GM12891 (cell line): ENCODE results near the gene PEA15.

Experiments
- DNase-seq: peaks from one replicate; pipeline ENCODE4 v3.0.0; 2011; ENCODE audit warnings: low spot score; ENCODE audit not compliant: insufficient read length
- FAIRE-seq: peaks from 2 replicates; lab custom pipeline; 2011; peaks lifted over from hg19 to GRCh38; lab: Jason Lieb, UNC
- PAX5 ChIP-seq: IDR thresholded peaks from 2 replicates; pipeline ENCODE4 v1.6.1; 2011; ENCODE audit warnings: low read length, moderate library complexity, mild to moderate bottlenecking; ENCODE audit not compliant: insufficient read depth, severe bottlenecking
- POLR2A ChIP-seq: IDR thresholded peaks from 2 replicates; pipeline ENCODE4 v1.6.1; 2011; ENCODE audit warnings: low read depth, low read length, control low read depth
- POLR2AphosphoS5 ChIP-seq: IDR thresholded peaks from 2 replicates; pipeline ENCODE4 v1.6.1; 2011; ENCODE audit warnings: low read depth, low read length, control low read depth
- POU2F2 ChIP-seq: IDR thresholded peaks from 2 replicates; pipeline ENCODE4 v1.6.1; 2011; ENCODE audit warnings: low read depth, mild to moderate bottlenecking, control low read depth, low read length, moderate library complexity
- SPI1 ChIP-seq: IDR thresholded peaks from 2 replicates; pipeline ENCODE4 v1.6.1; 2011; ENCODE audit warnings: low read depth, low read length, control low read depth
- TAF1 ChIP-seq: IDR thresholded peaks from 2 replicates; pipeline ENCODE4 v1.6.1; 2011; ENCODE audit warnings: low read depth, low read length, control low read depth

PEA15 gene

DNA sequence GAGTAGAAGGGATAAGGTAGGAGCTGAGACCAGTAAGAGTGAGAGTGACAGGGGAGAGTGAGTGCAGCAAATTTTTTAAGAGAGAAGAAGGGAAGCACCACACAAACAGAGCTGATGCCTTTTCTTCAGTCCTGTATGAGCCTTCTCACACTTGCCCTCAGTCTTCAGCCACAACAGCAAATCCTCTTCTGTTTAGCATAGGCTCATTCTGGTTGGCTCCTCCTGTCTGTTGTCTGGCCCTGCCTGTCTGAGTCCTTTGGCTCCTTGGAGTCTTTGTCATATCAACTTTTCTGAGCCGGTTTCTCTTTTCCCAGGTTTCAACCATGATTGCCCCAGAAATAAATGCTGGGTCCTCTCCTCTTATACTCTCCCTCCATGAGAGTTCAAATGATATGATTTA lies 27.5 kb upstream of the PEA15 start:
- TF ChIP-seq SPI1 (no peak), POLR2A (no peak), POLR2AphosphoS5 (no peak), PAX5 (no peak)
- DNase-seq (no peak), FAIRE-seq (no peak)

DNA sequence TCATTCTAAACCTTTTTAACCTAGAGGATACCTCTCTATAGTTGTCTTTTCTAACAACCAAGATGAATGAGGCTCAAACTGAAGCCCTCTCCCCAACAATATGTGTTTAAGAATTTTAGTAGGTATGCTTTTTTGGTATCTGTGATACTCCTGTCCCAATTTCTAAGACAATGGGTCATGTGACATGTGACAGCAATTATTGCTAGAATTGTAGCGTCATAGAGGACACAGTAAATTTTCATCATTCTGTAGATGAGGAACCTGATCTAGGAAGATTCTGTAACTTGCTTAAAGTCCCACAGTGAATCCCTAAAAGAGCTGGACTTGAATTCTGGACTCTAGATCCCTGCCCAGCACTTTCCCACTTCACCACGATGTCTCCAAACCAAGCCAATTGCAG lies 26.5 kb upstream of the PEA15 start:
- DNase-seq = no peak
- FAIRE-seq = no peak
- no peak for TF ChIP-seq SPI1
- no peak for TF ChIP-seq POU2F2
- TF ChIP-seq TAF1 = no peak
- TF ChIP-seq POLR2A = no peak

DNA sequence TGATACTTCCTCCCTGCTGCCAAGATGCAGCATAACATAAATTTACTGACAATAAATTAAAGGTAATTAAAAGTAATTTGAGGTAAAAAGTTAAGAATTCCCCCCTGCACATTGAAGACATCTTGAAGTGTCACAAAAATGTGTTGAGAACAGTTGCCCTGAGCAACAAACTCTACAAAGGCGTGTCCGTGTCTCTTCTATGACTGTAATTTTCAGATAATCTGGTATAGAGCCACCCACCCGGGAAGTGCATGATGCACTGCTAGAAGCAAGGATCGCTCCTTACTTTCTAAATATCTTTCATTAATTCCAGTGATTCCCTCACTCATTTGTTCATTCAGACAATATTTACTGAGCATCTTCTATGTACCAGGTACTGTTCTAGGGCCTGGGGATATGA lies 25.8 kb upstream of the PEA15 start:
- FAIRE-seq = no peak
- no peak for DNase-seq
- TF ChIP-seq TAF1 = no peak
- no peak for TF ChIP-seq SPI1
- no peak for TF ChIP-seq POLR2A
- no peak for TF ChIP-seq PAX5
- TF ChIP-seq POU2F2 = no peak
- no peak for TF ChIP-seq POLR2AphosphoS5

- no peak for TF ChIP-seq PAX5
- TF ChIP-seq POLR2A = no peak
- no peak for TF ChIP-seq TAF1
- no peak for TF ChIP-seq POLR2AphosphoS5
- no peak for TF ChIP-seq POU2F2
- TF ChIP-seq SPI1 = no peak
- DNase-seq (no peak), FAIRE-seq (no peak)
Measured at GRCh38 chr1:160186246-160186645, 18.9 kb upstream of the PEA15 start.

- FAIRE-seq = no peak
- TF ChIP-seq POLR2AphosphoS5 (no peak), SPI1 (no peak), TAF1 (no peak), POU2F2 (no peak), PAX5 (no peak), POLR2A (no peak)
- no peak for DNase-seq
Measured at GRCh38 chr1:160186729-160187128, 18.5 kb upstream of the PEA15 start.

DNA sequence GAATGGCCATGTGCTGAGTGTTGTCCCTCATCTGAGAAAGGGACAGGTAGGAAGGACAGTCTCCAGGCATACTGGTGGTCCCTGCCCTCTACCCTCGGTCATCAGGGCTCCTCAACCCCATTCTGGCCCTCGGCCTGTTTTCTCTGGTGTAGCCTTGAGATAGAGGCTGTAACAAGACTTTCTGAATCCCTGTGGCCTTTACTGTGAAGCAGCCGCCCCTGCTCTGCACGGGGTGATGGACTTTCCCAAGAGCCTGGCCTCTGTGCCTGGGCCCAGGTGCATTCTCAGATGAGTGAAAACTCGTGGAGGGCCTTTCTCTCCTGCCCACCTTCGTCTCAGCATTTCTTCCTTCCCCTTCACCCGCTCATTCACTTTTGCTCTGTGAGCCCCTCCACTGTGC lies 17.8 kb upstream of the PEA15 start:
- no peak for FAIRE-seq
- TF ChIP-seq TAF1 = no peak
- no peak for TF ChIP-seq POLR2AphosphoS5
- TF ChIP-seq SPI1 = no peak
- TF ChIP-seq PAX5 = no peak
- TF ChIP-seq POU2F2 = no peak
- TF ChIP-seq POLR2A = no peak
- no peak for DNase-seq

GRCh38 chr1:160188341-160188740 lies 16.8 kb upstream of the PEA15 start:
- no peak for FAIRE-seq
- DNase-seq = no peak
- TF ChIP-seq TAF1 = no peak
- TF ChIP-seq POLR2AphosphoS5 = no peak
- TF ChIP-seq POU2F2 = no peak
- TF ChIP-seq PAX5 = no peak
- no peak for TF ChIP-seq SPI1
- no peak for TF ChIP-seq POLR2A

- TF ChIP-seq POLR2A = no peak
- no peak for TF ChIP-seq POLR2AphosphoS5
- DNase-seq = no peak
- no peak for FAIRE-seq
Measured at GRCh38 chr1:160189649-160190625, 15.2 kb upstream of the PEA15 start, which contains the start of gene CASQ1. Gene CASQ1 (plus strand): TSS chr1:160190575. CDS start chr1:160190752, 177 bp downstream.

GRCh38 chr1:160191756-160192155 lies 13.4 kb upstream of the PEA15 start:
- FAIRE-seq (no peak), DNase-seq (no peak)
- TF ChIP-seq SPI1 (no peak), POLR2AphosphoS5 (no peak), PAX5 (no peak), POLR2A (no peak), POU2F2 (no peak), TAF1 (no peak)

DNA sequence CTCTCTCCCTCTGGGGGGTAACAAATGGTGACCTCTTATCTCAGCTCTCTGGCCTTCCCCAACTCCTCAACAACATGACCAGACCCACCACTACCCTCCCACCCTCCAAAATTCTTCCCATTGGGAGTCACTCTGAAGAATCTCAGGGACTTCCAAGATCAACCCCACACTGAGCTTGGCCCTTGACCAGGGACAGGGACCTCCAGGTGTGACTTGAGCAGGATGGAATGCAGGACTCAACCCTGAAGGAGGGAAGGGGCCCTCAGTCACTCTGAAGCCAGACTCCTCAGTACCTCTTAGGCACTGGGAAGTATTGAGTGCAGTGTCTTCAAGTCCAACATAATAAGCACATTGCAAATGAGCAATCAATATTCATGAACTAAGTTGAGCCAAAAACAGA lies 12.9 kb upstream of the PEA15 start:
- no peak for DNase-seq
- no peak for FAIRE-seq
- TF ChIP-seq POU2F2 (no peak), POLR2AphosphoS5 (no peak), PAX5 (no peak), POLR2A (no peak), TAF1 (no peak), SPI1 (no peak)
